A549 (cell line): ENCODE measurements around the gene SAA1. TPM values are rescaled to one million over a fixed set of nuclear protein-coding genes. Genes with fewer than 3 reads are reported as not detected.

ENCODE experiments used
- ATAC-seq, 2 experiments: fragments of 200-7000 bp in 1 of 2; fragments of >200 bp in 1 of 2; cut with Nextera tagmentation in 1 of 2; cut with Tn5 transposase in 1 of 2; 3 replicates each; pipeline versions ENCODE4 v1.8.0 to v1.9.1; 2018 to 2020; ENCODE audit warnings: mild to moderate bottlenecking in 1 of 2, moderate library complexity in 1 of 2
- CTCF ChIA-PET: fragments of 300-600 bp; sonication (Branson Sonifier 250); formaldehyde crosslinking; extraction: SDS; loops from one replicate; lab custom pipeline; 2021; ENCODE audit warnings: antibody characterized with exemption, inconsistent platforms; lab: Yijun Ruan, JAX
- POLR2A ChIA-PET: fragments of 350-600 bp; formaldehyde crosslinking; extraction: SDS; loops from one replicate; lab custom pipeline; 2021; ENCODE audit warnings: antibody characterized with exemption, inconsistent platforms; lab: Yijun Ruan, JAX
- DNase-seq, 2 experiments: peaks; one replicate each; pipeline versions ENCODE4 v3.0.0 to v3.0.0-alpha.2; 2011 to 2016; ENCODE audit warnings: low read depth in 1 of 2, low spot score in 1 of 2
- FAIRE-seq: peaks from 2 replicates; lab custom pipeline; 2011; peaks lifted over from hg19 to GRCh38; lab: Jason Lieb, UNC
- H3K27ac ChIP-seq, 2 experiments: fragments of >200 bp; sonication (Bioruptor Twin); formaldehyde crosslinking; 3 replicates each; pipeline ENCODE4 v1.5.1; 2016 to 2017
- H3K4me1 ChIP-seq: fragments of >200 bp; sonication (Bioruptor Twin); formaldehyde crosslinking; 3 replicates; pipeline ENCODE4 v1.6.1; 2016
- H3K4me2 ChIP-seq: fragments of >200 bp; sonication (Bioruptor Twin); formaldehyde crosslinking; 3 replicates; pipeline ENCODE4 v1.6.1; 2016
- H3K4me3 ChIP-seq: fragments of >200 bp; sonication (Bioruptor Twin); formaldehyde crosslinking; 3 replicates; pipeline ENCODE4 v1.5.1; 2016
- H3K9me3 ChIP-seq: fragments of >200 bp; sonication (Bioruptor Twin); formaldehyde crosslinking; 3 replicates; pipeline ENCODE4 v1.6.1; 2016
- ATOH8 ChIP-seq: fragments of 250-450 bp; sonication (Bioruptor Pico); IDR thresholded peaks from 2 replicates; pipeline ENCODE4 v1.5.0; 2020; ENCODE audit warnings: low read depth, mild to moderate bottlenecking, moderate library complexity
- CBX2 ChIP-seq: fragments of 200-600 bp; sonication (generic); IDR thresholded peaks from 2 replicates; pipeline ENCODE4 v1.6.1; 2016; ENCODE audit warnings: low read depth, mild to moderate bottlenecking, borderline replicate concordance
- CBX8 ChIP-seq: fragments of 200-600 bp; sonication (generic); IDR thresholded peaks from 2 replicates; pipeline ENCODE4 v1.6.1; 2016
- EHF ChIP-seq: fragments of 250-450 bp; sonication (Bioruptor Pico); IDR thresholded peaks from 2 replicates; pipeline ENCODE4 v1.5.0; 2020; ENCODE audit warnings: mild to moderate bottlenecking
- EHMT2 ChIP-seq: fragments of 200-600 bp; sonication (generic); IDR thresholded peaks from 2 replicates; pipeline ENCODE4 v1.6.1; 2016; ENCODE audit warnings: antibody characterized with exemption, low read depth, mild to moderate bottlenecking, moderate library complexity
- EP300 ChIP-seq, 2 experiments: fragments of >200 bp; sonication (Bioruptor Twin); formaldehyde crosslinking; IDR thresholded peaks; 2 replicates in 1 of 2; 3 replicates in 1 of 2; pipeline ENCODE4 v1.6.1; 2016 to 2017
- ESRRA ChIP-seq: fragments of 150-350 bp; IDR thresholded peaks from 2 replicates; pipeline ENCODE4 v1.6.1; 2014; ENCODE audit warnings: mild to moderate bottlenecking, low read length, borderline replicate concordance
- FOSB ChIP-seq: fragments of 250-450 bp; sonication (Bioruptor Pico); IDR thresholded peaks from 2 replicates; pipeline ENCODE4 v1.5.0; 2020; ENCODE audit warnings: mild to moderate bottlenecking, moderate library complexity
- FOSL2 ChIP-seq, 2 experiments: fragments of 450-650 bp in 1 of 2; fragments of >200 bp in 1 of 2; sonication (Bioruptor Twin) in 1 of 2; formaldehyde crosslinking; IDR thresholded peaks; 2 replicates each; pipeline versions ENCODE4 v1.5.0 to v1.6.1; 2016 to 2020; ENCODE audit warnings: mild to moderate bottlenecking in 1 of 2, moderate library complexity in 1 of 2
- FOXS1 ChIP-seq: fragments of 250-450 bp; sonication (Bioruptor Pico); IDR thresholded peaks from 2 replicates; pipeline ENCODE4 v1.5.0; 2020; ENCODE audit warnings: mild to moderate bottlenecking, moderate library complexity
- HDAC2 ChIP-seq: fragments of 200-600 bp; sonication (generic); IDR thresholded peaks from 2 replicates; pipeline ENCODE4 v1.6.1; 2016
- HOXA7 ChIP-seq: fragments of 250-450 bp; sonication (Bioruptor Pico); IDR thresholded peaks from 2 replicates; pipeline ENCODE4 v1.5.0; 2020; ENCODE audit warnings: mild to moderate bottlenecking, moderate library complexity
- HOXB13 ChIP-seq: fragments of 250-450 bp; sonication (Bioruptor Pico); IDR thresholded peaks from 2 replicates; pipeline ENCODE4 v1.5.0; 2020; ENCODE audit warnings: low read depth, mild to moderate bottlenecking, moderate library complexity
- HOXB5 ChIP-seq: fragments of 250-450 bp; sonication (Bioruptor Pico); IDR thresholded peaks from 2 replicates; pipeline ENCODE4 v1.5.0; 2020; ENCODE audit warnings: mild to moderate bottlenecking, moderate library complexity
- JUN ChIP-seq, 2 experiments: fragments of >200 bp; sonication (Bioruptor Twin); formaldehyde crosslinking; IDR thresholded peaks; 2 replicates in 1 of 2; 3 replicates in 1 of 2; pipeline ENCODE4 v1.6.1; 2016 to 2017
- JUNB ChIP-seq: fragments of >200 bp; sonication (Bioruptor Twin); formaldehyde crosslinking; IDR thresholded peaks from 2 replicates; pipeline ENCODE4 v1.6.1; 2016
- KDM1A ChIP-seq: fragments of 200-600 bp; sonication (generic); IDR thresholded peaks from 2 replicates; pipeline ENCODE4 v1.6.1; 2016; ENCODE audit warnings: low read depth, mild to moderate bottlenecking
- MAZ ChIP-seq: fragments of 150-350 bp; IDR thresholded peaks from 2 replicates; pipeline ENCODE4 v1.6.1; 2014; ENCODE audit warnings: antibody characterized with exemption, low read depth, low read length, borderline replicate concordance
- RCOR1 ChIP-seq: fragments of 150-350 bp; IDR thresholded peaks from 2 replicates; pipeline ENCODE4 v1.6.1; 2014; ENCODE audit warnings: antibody characterized with exemption, low read length, low read depth
- RFX5 ChIP-seq: fragments of 450-650 bp; IDR thresholded peaks from 2 replicates; pipeline ENCODE4 v1.7.1; 2014; ENCODE audit warnings: antibody characterized with exemption, mild to moderate bottlenecking, moderate library complexity
- RNF2 ChIP-seq: fragments of 200-600 bp; sonication (generic); IDR thresholded peaks from 2 replicates; pipeline ENCODE4 v1.6.1; 2016; ENCODE audit warnings: low read depth, mild to moderate bottlenecking, antibody characterized with exemption, moderate library complexity, borderline replicate concordance
- SMC3 ChIP-seq: fragments of >200 bp; sonication (Bioruptor Twin); formaldehyde crosslinking; IDR thresholded peaks from 3 replicates; pipeline ENCODE4 v1.6.1; 2018; ENCODE audit warnings: inconsistent platforms
- WGBS: methylation state at CpG from one replicate; pipeline ENCODE4 v1.1.6; 2017; ENCODE audit errors: missing lambda C conversion rate; 5-methylcytosine and 5-hydroxymethylcytosine counted together
- polyA plus RNA-seq, 4 experiments: library from polyadenylated mRNA; depleted of rRNA in 3 of 4; stranded (reverse); fragments of >200 nt; fragmentation: RNase III in 1 of 4; extraction: RNeasy Plus Mini Kit Qiagen cat#74134 plus additional on column Dnase treatment in 1 of 4; gene quantifications; 2 replicates in 3 of 4; 3 replicates in 1 of 4; pipeline ENCODE4 v1.2.3, GENCODE V29; 2011 to 2017
- TF ChIP-seq, protein P1 (sequence below): fragments of 150-350 bp; IDR thresholded peaks from 2 replicates; pipeline ENCODE4 v1.6.1; 2014; ENCODE audit warnings: low read depth, mild to moderate bottlenecking, low read length
- TF ChIP-seq, protein P2 (sequence below): fragments of >200 bp; sonication (Bioruptor Twin); formaldehyde crosslinking; IDR thresholded peaks from 3 replicates; pipeline ENCODE4 v1.6.1; 2016

SAA1 gene
- polyA plus RNA-seq, 2 of the 4 experiments (the other 2 are of a cell fraction), result 0.37 TPM; not detected in 1

DNA sequence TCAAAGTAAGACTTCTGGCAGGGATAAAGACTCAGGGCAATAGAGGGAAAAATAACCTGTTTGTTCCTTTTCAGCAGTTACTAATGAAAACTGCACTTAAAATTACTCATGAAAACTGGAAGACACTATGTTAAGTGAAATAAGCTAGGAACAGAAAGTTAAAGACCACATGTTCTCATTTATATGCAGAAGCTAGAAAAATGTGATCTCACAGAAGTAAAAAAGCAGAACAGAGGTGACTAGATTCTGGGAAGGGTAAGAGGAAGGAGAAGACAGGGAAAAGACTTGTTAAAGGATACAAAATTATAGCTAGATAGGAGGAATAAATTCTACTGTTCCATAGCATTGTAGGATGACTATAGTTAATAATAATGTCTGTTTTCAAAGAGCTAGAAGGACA is 33.7 kb downstream of the SAA1 start:
- H3K4me2 ChIP-seq, result no peak overlapping the region
- CTCF ChIA-PET, result no interaction called here
- FAIRE-seq, result no peak
- DNase-seq, result no peak
- ATAC-seq, result no peak
- TF ChIP-seq FOXS1 (no peak), FOSL2 (IDR thresholded peaks at IDR 0.05) (no peak), FOSL2 (CRISPR knock-in tag; IDR thresholded peaks at IDR 0.05) (no peak), RCOR1 (no peak), MAZ (no peak), EP300 (IDR thresholded peaks at IDR 0.05) (no peak), ATOH8 (CRISPR knock-in tag) (no peak), CBX2 (no peak), HDAC2 (no peak), JUN (IDR thresholded peaks at IDR 0.05) (no peak), EHF (CRISPR knock-in tag) (no peak), FOSB (CRISPR knock-in tag) (no peak), HOXB13 (no peak), RNF2 (no peak), JUNB (no peak), RFX5 (no peak)
- TF ChIP-seq, protein P1, sequence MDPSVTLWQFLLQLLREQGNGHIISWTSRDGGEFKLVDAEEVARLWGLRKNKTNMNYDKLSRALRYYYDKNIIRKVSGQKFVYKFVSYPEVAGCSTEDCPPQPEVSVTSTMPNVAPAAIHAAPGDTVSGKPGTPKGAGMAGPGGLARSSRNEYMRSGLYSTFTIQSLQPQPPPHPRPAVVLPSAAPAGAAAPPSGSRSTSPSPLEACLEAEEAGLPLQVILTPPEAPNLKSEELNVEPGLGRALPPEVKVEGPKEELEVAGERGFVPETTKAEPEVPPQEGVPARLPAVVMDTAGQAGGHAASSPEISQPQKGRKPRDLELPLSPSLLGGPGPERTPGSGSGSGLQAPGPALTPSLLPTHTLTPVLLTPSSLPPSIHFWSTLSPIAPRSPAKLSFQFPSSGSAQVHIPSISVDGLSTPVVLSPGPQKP, result no peak
- TF ChIP-seq, all 56 proteins: peak for 0
- POLR2A ChIA-PET, result no interaction called here
- no peaks in the 10 kb centered on the region for H3K9me3 ChIP-seq
- H3K27ac ChIP-seq, result no peak overlapping the region
- H3K4me1 ChIP-seq, result no peaks in the 10 kb centered on the region
- H3K4me3 ChIP-seq, result no peak overlapping the region

DNA sequence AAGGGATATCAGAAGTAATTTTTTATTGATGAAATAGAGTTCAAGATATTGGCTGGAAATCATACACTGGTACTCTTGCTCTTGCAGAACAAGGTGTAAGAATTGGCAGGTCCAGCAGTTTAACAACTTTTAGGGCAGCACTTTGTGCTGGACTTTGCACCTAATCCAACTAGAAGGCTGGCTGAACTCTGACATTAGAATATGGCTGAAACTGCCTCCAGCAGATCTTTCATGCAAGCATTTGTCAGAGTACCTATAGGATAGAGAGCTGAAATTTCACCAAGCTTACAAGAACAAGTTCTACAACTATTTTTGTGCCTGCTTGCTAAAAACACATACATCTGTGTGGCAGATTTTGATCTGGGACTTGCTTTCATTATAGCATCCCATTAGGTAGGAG is 38.7 kb downstream of the SAA1 start:
- ATAC-seq (no peak), FAIRE-seq (no peak), DNase-seq (no peak)
- TF ChIP-seq EHMT2, result no peak
- TF ChIP-seq, protein P2, sequence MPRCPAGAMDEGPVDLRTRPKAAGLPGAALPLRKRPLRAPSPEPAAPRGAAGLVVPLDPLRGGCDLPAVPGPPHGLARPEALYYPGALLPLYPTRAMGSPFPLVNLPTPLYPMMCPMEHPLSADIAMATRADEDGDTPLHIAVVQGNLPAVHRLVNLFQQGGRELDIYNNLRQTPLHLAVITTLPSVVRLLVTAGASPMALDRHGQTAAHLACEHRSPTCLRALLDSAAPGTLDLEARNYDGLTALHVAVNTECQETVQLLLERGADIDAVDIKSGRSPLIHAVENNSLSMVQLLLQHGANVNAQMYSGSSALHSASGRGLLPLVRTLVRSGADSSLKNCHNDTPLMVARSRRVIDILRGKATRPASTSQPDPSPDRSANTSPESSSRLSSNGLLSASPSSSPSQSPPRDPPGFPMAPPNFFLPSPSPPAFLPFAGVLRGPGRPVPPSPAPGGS, result no peak
- no peak for TF ChIP-seq RFX5
- no peak for TF ChIP-seq RNF2
- no peak overlapping the region for H3K4me2 ChIP-seq
- no peak overlapping the region for H3K4me3 ChIP-seq
- no peak overlapping the region for H3K27ac ChIP-seq
- ChIA-PET CTCF (interaction anchor here (0.7 to 1.2 kb wide), 3 partner anchors 19 to 242 kb away, joined by 3 read pairs; no protein-coding TSS in a partner anchor), POLR2A (no interaction called here)
- H3K4me1 ChIP-seq, result no peaks in the 10 kb centered on the region
- H3K9me3 ChIP-seq, result no peaks in the 10 kb centered on the region

DNA sequence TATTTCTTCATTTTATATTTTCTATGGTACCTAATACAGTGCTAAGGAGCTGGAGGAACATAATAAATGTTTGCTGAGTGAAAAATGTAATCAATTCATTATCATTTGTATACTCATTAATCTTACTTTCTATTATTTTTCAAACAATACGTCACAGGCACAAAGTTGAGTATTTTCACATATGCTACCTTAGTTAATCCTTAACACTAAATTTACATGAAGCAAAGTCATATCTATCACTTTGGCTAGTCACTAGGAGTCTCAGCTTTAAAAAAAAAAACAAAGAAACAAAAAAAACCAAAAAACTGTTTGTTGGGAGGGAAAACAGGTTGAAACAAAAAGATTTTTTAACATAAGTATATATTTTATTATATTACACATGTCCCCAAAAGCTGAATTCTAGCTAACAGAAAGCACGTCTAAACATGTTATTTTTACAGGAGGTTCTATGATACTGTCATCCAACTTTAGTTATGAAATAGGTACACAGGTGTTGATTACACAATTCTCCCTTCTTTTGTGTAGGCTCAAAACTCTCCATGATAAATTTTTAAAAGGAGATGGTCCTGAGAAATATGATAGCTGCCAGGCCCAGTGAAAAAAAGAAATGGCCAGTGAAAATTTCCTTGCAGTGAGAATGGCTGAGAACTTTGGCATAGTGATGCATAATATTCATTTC is 41.5 kb downstream of the SAA1 start:
- H3K27ac ChIP-seq, result no peak overlapping the region
- ChIA-PET CTCF (no interaction called here), POLR2A (no interaction called here)
- DNase-seq (no peak), FAIRE-seq (no peak), ATAC-seq (no peak)
- peaks cover 3% of the 10 kb centered on the region; the same call in 2 of the 3 replicates for H3K4me1 ChIP-seq
- H3K4me2 ChIP-seq, result no peak overlapping the region
- TF ChIP-seq SMC3, result no peak
- TF ChIP-seq ATOH8 (CRISPR knock-in tag), result no peak
- TF ChIP-seq HOXA7 (CRISPR knock-in tag), result no peak
- no peak for TF ChIP-seq KDM1A
- TF ChIP-seq ESRRA, result no peak
- TF ChIP-seq CBX8, result no peak
- TF ChIP-seq RNF2, result no peak
- TF ChIP-seq HOXB5, result no peak
- no peak overlapping the region for H3K4me3 ChIP-seq
- H3K9me3 ChIP-seq, result no peaks in the 10 kb centered on the region
- WGBS, result 90% methylated on average over 2 of the region's 2 CpGs
